Effector memory CD8-positive, alpha-beta T cell (primary cell): ENCODE measurements around the gene CRYBG1.

ENCODE experiments used
- ATAC-seq: fragments of 150-1000 bp; cut with Tn5 transposase; replicated peaks from 2 replicates; pipeline ENCODE4 v1.10.0; 2021; ENCODE audit warnings: mild to moderate bottlenecking, moderate library complexity
- DNase-seq, 3 experiments: peaks; one replicate each; pipeline ENCODE4 v3.0.0; 2021
- H3K27ac Mint-ChIP-seq, 2 donors: one replicate each; pipeline ENCODE4 v1.8.0; 2022; ENCODE audit warnings: mild to moderate bottlenecking in 2 of 2, mixed read lengths in 2 of 2, moderate library complexity in 2 of 2
- H3K27me3 Mint-ChIP-seq, 2 donors: one replicate each; pipeline ENCODE4 v1.8.0; 2022; ENCODE audit warnings: mixed read lengths in 2 of 2
- H3K36me3 Mint-ChIP-seq: one replicate; pipeline ENCODE4 v1.8.0; 2022; ENCODE audit warnings: mild to moderate bottlenecking, moderate library complexity, mixed read lengths; ENCODE audit not compliant: insufficient read depth
- H3K4me1 Mint-ChIP-seq, 2 donors: one replicate each; pipeline ENCODE4 v1.8.0; 2022; ENCODE audit warnings: low read depth in 2 of 2, mixed read lengths in 2 of 2
- H3K4me3 Mint-ChIP-seq, 2 donors: one replicate each; pipeline ENCODE4 v1.8.0; 2022; ENCODE audit warnings: mild to moderate bottlenecking in 2 of 2, mixed read lengths in 2 of 2, moderate library complexity in 2 of 2
- H3K9me3 Mint-ChIP-seq, 2 donors: one replicate each; pipeline ENCODE4 v1.8.0; 2022; ENCODE audit warnings: mixed read lengths in 2 of 2

The CRYBG1 gene

GRCh38 chr6:106419900-106420613, 59.5 kb downstream of the CRYBG1 start:
- no peak overlapping the region for H3K27ac Mint-ChIP-seq

GRCh38 chr6:106421496-106421895, 61.0 kb downstream of the CRYBG1 start:
- no peak for ATAC-seq
- Mint-ChIP-seq H3K27me3 (peaks cover 10 to 22% of the 10 kb centered on the region in 2 donors), H3K4me3 (no peak overlapping the region), H3K27ac (no peak overlapping the region), H3K4me1 (no peaks in the 10 kb centered on the region), H3K36me3 (peaks cover 2% of the 10 kb centered on the region), H3K9me3 (no peaks in the 10 kb centered on the region)
- no peak for DNase-seq

More at GRCh38 chr6:106419900-106420613, 59.5 kb downstream of the CRYBG1 start:
- DNase-seq: no peak
- H3K27me3 Mint-ChIP-seq: peaks cover 21 to 27% of the 10 kb centered on the region in 2 donors
- no peak for ATAC-seq
- H3K36me3 Mint-ChIP-seq: peaks cover 2% of the 10 kb centered on the region
- no peak overlapping the region for H3K4me3 Mint-ChIP-seq
- peaks cover 0 to 2% of the 10 kb centered on the region in 2 donors for H3K4me1 Mint-ChIP-seq
- H3K9me3 Mint-ChIP-seq: no peaks in the 10 kb centered on the region

- Mint-ChIP-seq H3K4me1 (no peaks in the 10 kb centered on the region), H3K27ac (no peak overlapping the region), H3K27me3 (peaks cover 5 to 20% of the 10 kb centered on the region in 2 donors), H3K36me3 (peaks cover 2% of the 10 kb centered on the region), H3K4me3 (no peak overlapping the region), H3K9me3 (no peaks in the 10 kb centered on the region)
- no peak for ATAC-seq
- no peak for DNase-seq
Observed at GRCh38 chr6:106422534-106422933, 62.0 kb downstream of the CRYBG1 start.

- Mint-ChIP-seq H3K36me3 (peaks cover 2% of the 10 kb centered on the region), H3K27ac (no peak overlapping the region), H3K4me1 (no peaks in the 10 kb centered on the region), H3K9me3 (no peaks in the 10 kb centered on the region), H3K4me3 (no peak overlapping the region), H3K27me3 (peaks cover 0 to 9% of the 10 kb centered on the region in 2 donors)
- DNase-seq (no peak), ATAC-seq (no peak)
Observed at GRCh38 chr6:106425382-106425781, 64.9 kb downstream of the CRYBG1 start.

GRCh38 chr6:106426250-106426970, 65.9 kb downstream of the CRYBG1 start:
- no peaks in the 10 kb centered on the region for H3K9me3 Mint-ChIP-seq
- H3K27ac Mint-ChIP-seq: no peak overlapping the region
- H3K4me1 Mint-ChIP-seq: no peaks in the 10 kb centered on the region
- ATAC-seq (no peak), DNase-seq (no peak)
- H3K36me3 Mint-ChIP-seq: no peaks in the 10 kb centered on the region
- H3K4me3 Mint-ChIP-seq: no peak overlapping the region
- H3K27me3 Mint-ChIP-seq: peaks cover 0 to under 1% of the 10 kb centered on the region in 2 donors

- H3K27me3 Mint-ChIP-seq: peaks cover 0 to 4% of the 10 kb centered on the region in 2 donors
- DNase-seq: no peak
- H3K27ac Mint-ChIP-seq: no peak overlapping the region
- H3K4me3 Mint-ChIP-seq: no peak overlapping the region
- no peak for ATAC-seq
- no peaks in the 10 kb centered on the region for H3K4me1 Mint-ChIP-seq
- no peaks in the 10 kb centered on the region for H3K36me3 Mint-ChIP-seq
- no peaks in the 10 kb centered on the region for H3K9me3 Mint-ChIP-seq
Observed at GRCh38 chr6:106430466-106430865, 69.9 kb downstream of the CRYBG1 start.

- Mint-ChIP-seq H3K4me3 (no peak overlapping the region), H3K27me3 (peaks cover 0 to 4% of the 10 kb centered on the region in 2 donors), H3K4me1 (no peaks in the 10 kb centered on the region), H3K27ac (no peak overlapping the region), H3K9me3 (no peaks in the 10 kb centered on the region), H3K36me3 (no peaks in the 10 kb centered on the region)
- ATAC-seq (no peak), DNase-seq (no peak)
Observed at GRCh38 chr6:106431405-106431804, 70.9 kb downstream of the CRYBG1 start.

- DNase-seq: no peak
- H3K9me3 Mint-ChIP-seq: no peaks in the 10 kb centered on the region
- peaks cover 0 to 4% of the 10 kb centered on the region in 2 donors for H3K27me3 Mint-ChIP-seq
- no peak for ATAC-seq
- no peaks in the 10 kb centered on the region for H3K4me1 Mint-ChIP-seq
- H3K36me3 Mint-ChIP-seq: no peaks in the 10 kb centered on the region
- no peak overlapping the region for H3K27ac Mint-ChIP-seq
- H3K4me3 Mint-ChIP-seq: no peak overlapping the region
Observed at GRCh38 chr6:106431972-106432371, 71.5 kb downstream of the CRYBG1 start.

GRCh38 chr6:106434530-106434929, 74.0 kb downstream of the CRYBG1 start:
- ATAC-seq (no peak), DNase-seq (no peak)
- H3K4me1 Mint-ChIP-seq: no peaks in the 10 kb centered on the region
- H3K27ac Mint-ChIP-seq: no peak overlapping the region
- peaks cover 17 to 21% of the 10 kb centered on the region in 2 donors for H3K27me3 Mint-ChIP-seq
- no peaks in the 10 kb centered on the region for H3K36me3 Mint-ChIP-seq
- H3K4me3 Mint-ChIP-seq: no peak overlapping the region
- no peaks in the 10 kb centered on the region for H3K9me3 Mint-ChIP-seq

- Mint-ChIP-seq H3K9me3 (no peaks in the 10 kb centered on the region), H3K27ac (no peak overlapping the region), H3K36me3 (no peaks in the 10 kb centered on the region), H3K4me3 (no peak overlapping the region), H3K27me3 (peaks cover 49 to 59% of the 10 kb centered on the region in 2 donors), H3K4me1 (no peaks in the 10 kb centered on the region)
- DNase-seq: no peak
- ATAC-seq: no peak
Observed at GRCh38 chr6:106439459-106439858, 78.9 kb downstream of the CRYBG1 start.

GRCh38 chr6:106440546-106440945, 80.0 kb downstream of the CRYBG1 start:
- Mint-ChIP-seq H3K9me3 (no peaks in the 10 kb centered on the region), H3K4me1 (no peaks in the 10 kb centered on the region), H3K27me3 (peaks cover 53 to 67% of the 10 kb centered on the region in 2 donors), H3K27ac (no peak overlapping the region), H3K4me3 (no peak overlapping the region), H3K36me3 (no peaks in the 10 kb centered on the region)
- no peak for DNase-seq
- ATAC-seq: no peak

GRCh38 chr6:106442395-106442794, 81.9 kb downstream of the CRYBG1 start:
- Mint-ChIP-seq H3K4me1 (no peaks in the 10 kb centered on the region), H3K9me3 (no peaks in the 10 kb centered on the region), H3K27ac (no peak overlapping the region), H3K27me3 (peaks cover 51 to 64% of the 10 kb centered on the region in 2 donors), H3K4me3 (no peak overlapping the region), H3K36me3 (no peaks in the 10 kb centered on the region)
- ATAC-seq (no peak), DNase-seq (no peak)

GRCh38 chr6:106444777-106445507, 84.4 kb downstream of the CRYBG1 start:
- DNase-seq (peak; percentile 45 to 55 (median 53)), ATAC-seq (peak; percentile 85)
- peaks cover 0 to 7% of the 10 kb centered on the region in 2 donors for H3K4me1 Mint-ChIP-seq
- H3K27ac Mint-ChIP-seq: no peak overlapping the region
- H3K9me3 Mint-ChIP-seq: no peaks in the 10 kb centered on the region
- no peaks in the 10 kb centered on the region for H3K36me3 Mint-ChIP-seq
- H3K27me3 Mint-ChIP-seq: peaks cover 32 to 46% of the 10 kb centered on the region in 2 donors
- no peak overlapping the region for H3K4me3 Mint-ChIP-seq
